Tibial artery (tissue), 4 donors: ENCODE data around the gene WIPF3.
"Not testable (repeated sequence)": the region's sequence is repeated elsewhere in the genome, so short reads cannot be mapped to it uniquely, and the experiment has no call there.

Experiments
- DNase-seq, 2 donors: peaks; one replicate each; pipeline ENCODE4 v3.0.0-alpha.2; 2019
- H3K27ac ChIP-seq, 2 donors: fragments of 200-600 bp; sonication (generic) in 1 of 2; 1 replicate in 1 of 2; 2 replicates in 1 of 2; pipeline ENCODE4 v1.5.1; 2018 to 2019; ENCODE audit warnings: mild to moderate bottlenecking in 1 of 2
- H3K27me3 ChIP-seq, 2 donors: fragments of 200-600 bp; sonication (generic) in 1 of 2; one replicate each; pipeline versions ENCODE4 v1.5.1 to v1.6.0; 2016 to 2019
- H3K36me3 ChIP-seq, 3 donors: fragments of 200-600 bp; sonication (generic) in 2 of 3; one replicate each; pipeline ENCODE4 v1.5.1; 2016 to 2019; ENCODE audit warnings: mild to moderate bottlenecking in 2 of 3
- H3K4me1 ChIP-seq, 4 donors: fragments of 200-600 bp; sonication (generic) in 2 of 4; 1 replicate in 3 of 4; 2 replicates in 1 of 4; pipeline ENCODE4 v1.5.1; 2016 to 2019
- H3K4me3 ChIP-seq, 2 donors: fragments of 200-600 bp; sonication (generic) in 1 of 2; 1 replicate in 1 of 2; 2 replicates in 1 of 2; pipeline ENCODE4 v1.5.1; 2018 to 2019; ENCODE audit warnings: mild to moderate bottlenecking in 2 of 2
- H3K9me3 ChIP-seq, 3 donors: fragments of 200-600 bp; sonication (generic) in 1 of 3; one replicate each; pipeline ENCODE4 v1.5.1; 2016 to 2019
- CTCF ChIP-seq, 2 experiments: fragments of 200-600 bp in 1 of 2; fragments of 450-650 bp in 1 of 2; IDR thresholded peaks; one replicate each; pipeline ENCODE4 v1.5.1; 2017 to 2019; ENCODE audit warnings: antibody characterized with exemption in 2 of 2, mild to moderate bottlenecking in 1 of 2, moderate library complexity in 1 of 2
- intact Hi-C: fragments of 100-400 bp; cut with DNase I; formaldehyde crosslinking; loops from one replicate; pipeline ENCODE4 v1.15.0; 2023; ENCODE audit warnings: low total_unique reads

WIPF3 gene

DNA sequence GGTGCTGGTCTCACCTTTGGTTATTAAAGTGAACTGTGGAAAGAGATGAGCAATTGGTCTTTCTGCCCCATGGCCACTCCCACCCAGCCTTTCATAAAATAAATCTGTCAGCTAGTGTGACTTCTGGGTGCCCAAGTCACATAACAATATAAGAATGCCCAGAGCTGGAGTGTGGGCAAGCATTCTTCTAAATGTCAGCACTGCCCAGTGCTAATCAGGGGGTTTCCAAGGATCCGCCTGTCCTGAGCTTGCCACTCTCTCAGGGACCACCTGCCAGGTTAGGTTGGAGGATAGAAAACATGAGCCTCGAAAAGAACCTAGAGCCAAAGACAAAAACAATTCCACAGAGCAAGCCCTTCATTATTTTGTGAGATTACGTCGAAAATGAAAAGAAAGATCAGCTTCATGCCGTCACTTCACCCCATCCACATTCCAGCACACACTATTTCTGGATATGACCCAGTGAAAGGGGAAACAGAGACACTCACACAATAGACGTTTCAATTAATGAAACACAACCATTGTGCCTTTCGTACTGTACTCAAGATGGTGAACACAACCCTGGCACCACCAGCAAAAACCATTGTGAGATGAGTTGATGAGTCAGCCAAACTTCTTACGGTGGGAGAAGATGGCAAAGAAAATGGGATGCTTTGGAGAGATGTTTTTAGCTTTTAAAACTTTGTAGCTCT, 152.5 kb downstream of the WIPF3 start:
- Histone ChIP-seq H3K27ac (no peak overlapping the region), H3K4me3 (no peak overlapping the region), H3K4me1 (peaks cover 0 to 3% (median 0%) of the 10 kb centered on the region in 4 donors), H3K36me3 (peaks cover 6 to 9% (median 8%) of the 10 kb centered on the region in 3 donors), H3K27me3 (no peaks in the 10 kb centered on the region), H3K9me3 (no peaks in the 10 kb centered on the region)
- no peak for TF ChIP-seq CTCF (IDR thresholded peaks at IDR 0.05)
- intact Hi-C loops, result no loop called here
- DNase-seq, result no peak

DNA sequence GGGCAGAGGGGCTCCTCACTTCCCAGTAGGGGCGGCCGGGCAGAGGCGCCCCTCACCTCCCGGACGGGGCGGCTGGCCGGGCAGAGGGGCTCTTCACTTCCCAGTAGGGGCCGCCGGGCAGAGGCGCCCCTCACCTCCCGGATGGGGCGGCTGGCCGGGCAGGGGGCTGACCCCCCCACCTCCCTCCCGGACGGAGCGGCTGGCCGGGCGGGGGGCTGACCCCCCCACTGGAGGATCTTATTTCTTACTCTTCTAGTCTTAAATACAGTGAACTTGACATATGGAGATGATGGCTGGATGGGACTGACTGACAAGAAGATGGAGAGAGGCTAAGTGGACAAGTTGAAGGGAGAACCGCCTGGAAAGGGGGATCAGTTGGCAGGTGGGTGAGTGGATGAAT, 155.3 kb downstream of the WIPF3 start:
- peaks cover 0 to 14% (median 6%) of the 10 kb centered on the region in 4 donors for H3K4me1 ChIP-seq
- H3K9me3 ChIP-seq, H3K27ac ChIP-seq, H3K36me3 ChIP-seq, DNase-seq, H3K27me3 ChIP-seq, intact Hi-C loops, H3K4me3 ChIP-seq: not testable (repeated sequence)

DNA sequence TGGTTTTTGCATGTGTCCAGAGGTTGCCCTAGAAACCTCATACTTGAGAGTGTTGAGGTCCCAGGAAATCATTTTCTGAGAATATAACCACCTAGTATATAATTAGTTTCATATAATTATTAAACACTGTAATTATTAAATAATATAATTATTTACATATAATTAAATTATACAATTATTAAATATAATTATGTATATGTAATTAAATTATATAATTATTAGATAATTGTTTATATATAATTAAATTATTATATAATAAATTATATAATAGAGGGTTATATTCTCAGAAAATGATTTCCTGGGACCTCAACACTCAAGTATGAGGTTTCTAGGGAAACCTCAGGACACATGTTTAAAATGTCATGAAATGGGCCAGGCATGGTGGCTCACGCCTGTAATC, 155.7 kb downstream of the WIPF3 start:
- intact Hi-C loops, result no loop called here
- Histone ChIP-seq H3K9me3 (no peaks in the 10 kb centered on the region), H3K27ac (no peak overlapping the region), H3K4me1 (peaks cover 0 to 14% (median 6%) of the 10 kb centered on the region in 4 donors), H3K36me3 (peaks cover 0 to 7% (median 6%) of the 10 kb centered on the region in 3 donors), H3K4me3 (no peak overlapping the region), H3K27me3 (no peaks in the 10 kb centered on the region)
- DNase-seq, result no peak
- no peak for TF ChIP-seq CTCF (IDR thresholded peaks at IDR 0.05)

- Histone ChIP-seq H3K27me3 (no peaks in the 10 kb centered on the region), H3K36me3 (peaks cover 0 to 8% (median 7%) of the 10 kb centered on the region in 3 donors), H3K9me3 (no peaks in the 10 kb centered on the region), H3K4me1 (peaks cover 0 to 14% (median 6%) of the 10 kb centered on the region in 4 donors), H3K4me3 (no peak overlapping the region), H3K27ac (peak overlapping the region in 1 of 2 donors; percentile 6)
- no peak for TF ChIP-seq CTCF (IDR thresholded peaks at IDR 0.05)
- intact Hi-C loops, result no loop called here
- DNase-seq, result no peak
These were observed 158.7 kb downstream of the WIPF3 start for GRCh38 chr7:29965030-29965429.
